Measurements from ENCODE around the gene MECR.

The MECR gene

DNA sequence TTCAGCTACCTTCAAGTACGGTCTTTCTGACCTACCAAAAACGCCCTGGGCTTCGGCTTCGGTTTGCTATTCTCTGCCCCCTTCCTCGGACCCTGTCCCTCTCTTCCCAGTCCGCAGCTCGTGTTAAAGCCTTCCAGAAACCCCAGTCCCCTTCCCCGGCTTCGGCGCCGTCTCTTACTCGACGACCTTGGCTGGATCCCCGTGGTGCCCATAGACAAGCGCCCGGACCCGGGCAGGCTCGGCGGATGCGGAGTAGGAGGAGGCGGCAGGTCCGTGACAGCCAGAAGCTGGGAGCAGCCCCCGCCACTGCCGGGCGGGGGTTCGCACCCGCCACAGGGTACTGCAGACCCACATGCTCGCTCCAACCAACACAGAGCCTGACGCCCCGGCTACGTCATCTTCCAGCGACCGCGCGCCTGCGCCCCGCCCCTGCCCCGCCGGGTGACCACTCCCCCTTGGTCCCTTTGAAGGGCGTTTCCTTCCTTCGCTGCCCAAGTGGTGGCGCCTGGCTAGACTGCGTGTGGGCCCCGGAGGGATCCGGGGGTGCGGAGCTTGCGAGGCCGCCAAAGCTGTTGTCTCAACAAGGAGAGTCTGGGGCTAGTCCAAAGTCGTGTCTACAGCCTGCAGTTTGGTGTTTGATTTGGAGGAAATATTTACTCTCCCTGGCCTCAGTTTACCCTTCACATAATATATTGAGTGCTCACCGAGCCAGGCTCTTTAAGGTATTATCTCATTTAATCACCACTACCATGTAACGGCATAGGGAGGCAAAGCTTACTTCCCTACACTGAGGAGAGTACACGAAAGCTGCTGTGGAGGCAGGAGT, at the start of gene MECR:
Gene MECR (minus strand): TSS at position 382 of the 826 bp plus-strand sequence. CDS start 28 bp downstream, at position 354.
- DNase-seq = peak; percentile 93

GRCh38 chr1:29279951-29280391, 49.2 kb upstream of the MECR start:
- DNase-seq = no peak

DNA sequence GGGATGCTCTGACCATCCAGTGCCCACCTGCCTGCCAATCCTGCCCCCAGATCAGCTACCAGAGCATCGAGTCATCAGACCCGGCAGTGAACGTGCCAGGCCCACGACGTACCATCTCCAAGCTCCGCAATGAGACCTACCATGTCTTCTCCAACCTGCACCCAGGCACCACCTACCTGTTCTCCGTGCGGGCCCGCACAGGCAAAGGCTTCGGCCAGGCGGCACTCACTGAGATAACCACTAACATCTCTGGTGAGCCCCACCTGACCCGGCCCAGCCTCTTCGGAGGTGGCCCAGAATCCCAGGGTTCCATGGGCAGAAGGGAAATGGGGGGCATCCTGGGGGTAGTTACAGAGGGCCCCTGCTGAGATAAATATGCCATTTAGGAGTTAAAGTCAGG, 48.7 kb upstream of the MECR start:
- no peak for DNase-seq

DNA sequence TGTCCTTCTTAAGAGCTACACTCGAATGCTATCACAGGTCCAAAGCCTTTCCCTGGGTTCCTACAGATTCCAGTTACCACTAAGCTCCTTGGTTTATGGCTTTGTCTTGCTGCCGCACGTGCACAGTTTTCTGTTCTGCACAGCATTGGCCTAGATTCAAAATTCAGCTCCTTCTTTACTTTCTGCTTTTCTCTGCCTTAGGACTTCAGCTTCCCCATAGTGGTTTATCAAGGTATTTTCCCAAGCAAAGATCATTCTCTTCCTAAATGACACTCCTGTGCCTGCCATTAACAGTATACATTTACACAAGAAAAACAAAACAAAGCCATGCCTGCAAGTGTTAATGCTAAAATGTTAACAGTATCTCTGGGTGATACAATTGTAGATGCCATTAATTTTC, 47.4 kb upstream of the MECR start:
- no peak for DNase-seq

DNA sequence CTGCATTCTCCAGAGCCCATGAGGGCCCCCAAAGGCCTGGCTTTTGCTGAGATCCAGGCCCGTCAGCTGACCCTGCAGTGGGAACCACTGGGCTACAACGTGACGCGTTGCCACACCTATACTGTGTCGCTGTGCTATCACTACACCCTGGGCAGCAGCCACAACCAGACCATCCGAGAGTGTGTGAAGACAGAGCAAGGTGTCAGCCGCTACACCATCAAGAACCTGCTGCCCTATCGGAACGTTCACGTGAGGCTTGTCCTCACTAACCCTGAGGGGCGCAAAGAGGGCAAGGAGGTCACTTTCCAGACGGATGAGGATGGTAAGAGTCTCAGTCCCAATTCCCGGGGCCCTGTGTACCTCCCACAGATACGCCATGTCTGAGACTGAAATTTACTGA, 44.7 kb upstream of the MECR start:
- no peak for DNase-seq

GRCh38 chr1:29272147-29272907, 41.6 kb upstream of the MECR start:
- no peak for DNase-seq

GRCh38 chr1:29271724-29272123, 41.0 kb upstream of the MECR start:
- no peak for DNase-seq

- no peak for DNase-seq
These were observed 40.3 kb upstream of the MECR start for GRCh38 chr1:29270929-29271521.

DNA sequence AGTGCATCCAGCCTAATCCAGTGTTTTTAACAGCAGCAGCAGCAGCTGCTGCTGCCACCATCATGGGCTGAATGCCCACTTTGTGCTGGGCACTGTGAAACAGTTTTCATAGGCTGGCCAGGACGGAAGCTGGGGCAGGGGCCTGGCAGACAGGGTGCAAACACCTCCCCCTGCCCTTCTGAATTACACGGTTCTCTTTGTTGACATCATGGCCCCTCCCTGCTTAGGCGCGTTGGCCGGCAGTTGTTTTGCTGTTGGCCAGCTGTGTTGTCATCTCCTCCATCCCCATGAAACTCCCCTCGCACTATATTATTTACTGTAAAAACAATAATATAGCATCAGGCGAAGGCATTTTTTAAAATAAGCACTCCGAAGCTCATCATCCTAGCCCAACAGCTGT, 38.6 kb upstream of the MECR start:
- no peak for DNase-seq

- no peak for DNase-seq
These were observed 36.8 kb upstream of the MECR start for GRCh38 chr1:29267321-29268070.

- DNase-seq = no peak
These were observed 36.2 kb upstream of the MECR start for GRCh38 chr1:29266912-29267311.

DNA sequence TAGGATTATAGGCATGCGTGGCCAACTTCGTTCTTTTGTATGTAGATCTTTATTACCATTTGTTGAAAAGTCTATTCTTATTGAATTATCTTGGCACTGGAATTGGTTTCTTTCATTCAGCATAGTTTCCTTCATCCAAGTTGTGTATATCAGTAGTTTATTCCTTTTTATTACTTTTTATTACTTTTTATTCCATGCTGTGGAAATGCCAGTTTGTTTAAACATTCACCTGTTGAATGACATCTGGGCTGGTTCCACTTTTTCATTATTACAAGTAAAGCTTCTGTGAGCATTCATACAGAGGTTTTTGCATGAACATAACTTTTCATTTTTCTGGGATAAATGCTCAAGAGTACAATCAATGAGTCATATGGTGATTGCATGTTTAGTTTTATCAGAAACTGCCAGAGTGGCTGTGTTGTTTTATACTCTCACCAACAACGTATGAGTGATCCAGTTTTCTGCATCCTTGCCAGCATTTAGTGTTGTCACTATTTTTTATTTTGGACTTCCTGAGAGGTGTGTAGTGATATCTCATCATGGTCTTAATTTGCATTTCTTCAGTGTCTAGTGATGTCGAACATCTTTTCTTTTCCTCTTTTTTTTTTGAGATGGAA, 34.1 kb upstream of the MECR start:
- no peak for DNase-seq

DNA sequence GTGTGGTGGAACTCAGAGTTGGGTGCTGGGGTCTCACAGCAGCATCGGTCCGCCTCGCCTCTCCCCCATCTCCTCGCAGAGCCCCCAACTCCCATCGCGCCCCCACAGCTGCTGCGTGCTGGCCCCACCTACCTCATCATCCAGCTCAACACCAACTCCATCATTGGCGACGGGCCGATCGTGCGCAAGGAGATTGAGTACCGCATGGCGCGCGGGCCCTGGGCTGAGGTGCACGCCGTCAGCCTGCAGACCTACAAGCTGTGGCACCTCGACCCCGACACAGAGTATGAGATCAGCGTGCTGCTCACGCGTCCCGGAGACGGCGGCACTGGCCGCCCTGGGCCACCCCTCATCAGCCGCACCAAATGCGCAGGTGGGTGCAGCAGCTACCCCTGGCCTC, 29.8 kb upstream of the MECR start:
- no peak for DNase-seq

DNA sequence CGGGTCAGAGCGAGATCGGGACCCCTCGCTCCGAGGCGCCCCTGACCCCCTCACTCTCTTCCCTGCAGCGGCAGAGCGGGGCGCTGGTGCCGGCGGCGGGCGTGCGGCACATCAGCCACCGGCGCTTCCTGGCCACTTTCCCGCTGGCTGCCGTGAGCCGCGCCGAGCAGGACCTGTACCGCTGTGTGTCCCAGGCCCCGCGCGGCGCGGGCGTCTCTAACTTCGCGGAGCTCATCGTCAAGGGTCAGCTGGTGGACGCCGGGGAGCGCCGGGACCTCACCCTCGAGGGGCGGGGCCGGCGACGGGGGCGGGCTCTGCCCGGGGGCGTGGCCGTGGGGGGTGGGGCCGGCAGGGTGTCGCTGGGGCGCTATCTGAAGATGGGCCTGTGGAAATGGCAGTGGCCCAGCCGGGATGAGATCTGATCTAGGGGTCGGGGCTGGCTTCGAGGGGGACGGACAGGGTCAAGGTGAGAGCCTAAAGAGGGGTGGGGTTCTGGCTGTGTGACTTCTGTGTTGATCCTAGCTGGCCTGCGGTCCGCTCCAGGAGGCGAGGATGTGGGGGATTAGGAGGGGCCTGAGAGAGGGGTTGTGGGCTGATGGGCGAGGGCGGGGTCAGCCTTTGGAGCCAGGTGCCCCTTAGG, 29.2 kb upstream of the MECR start:
- DNase-seq = peak; percentile 29

DNA sequence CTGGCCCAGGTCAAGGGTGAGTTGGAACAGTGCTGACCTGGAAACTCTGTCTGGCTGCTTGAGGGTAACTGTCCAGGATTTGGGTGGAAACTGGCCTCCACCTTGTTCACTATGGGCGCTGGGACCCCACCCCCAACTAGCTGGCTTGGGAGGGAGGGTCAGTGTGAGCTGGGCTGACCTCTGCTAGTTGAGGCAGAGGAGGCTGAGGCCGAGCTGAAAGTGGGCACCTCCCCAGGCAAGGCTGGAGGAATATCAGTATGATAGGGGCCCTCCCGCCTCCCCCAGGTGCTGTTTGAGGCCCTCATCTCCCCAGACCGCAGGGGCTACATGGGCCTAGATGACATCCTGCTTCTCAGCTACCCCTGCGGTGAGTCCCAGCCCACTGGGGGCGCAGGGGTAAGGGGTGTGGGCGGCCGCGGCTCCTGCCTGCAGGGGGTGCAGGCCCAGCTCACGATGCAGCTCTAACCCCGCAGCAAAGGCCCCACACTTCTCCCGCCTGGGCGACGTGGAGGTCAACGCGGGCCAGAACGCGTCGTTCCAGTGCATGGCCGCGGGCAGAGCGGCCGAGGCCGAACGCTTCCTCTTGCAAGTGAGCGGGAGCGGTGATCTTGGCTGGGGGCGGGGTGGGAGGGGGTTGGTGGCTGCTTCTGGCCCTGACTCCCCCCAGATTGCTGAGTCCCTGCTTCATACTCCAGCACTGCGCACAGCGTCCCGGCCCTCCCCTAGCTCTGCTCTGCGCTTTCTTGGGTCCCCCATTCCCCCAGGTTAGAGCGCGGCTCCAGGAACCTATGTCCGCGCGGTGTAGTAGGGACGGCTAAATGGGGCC, 28.5 kb upstream of the MECR start:
- no peak for DNase-seq

GRCh38 chr1:29258189-29258975, 27.6 kb upstream of the MECR start:
- DNase-seq = no peak

DNA sequence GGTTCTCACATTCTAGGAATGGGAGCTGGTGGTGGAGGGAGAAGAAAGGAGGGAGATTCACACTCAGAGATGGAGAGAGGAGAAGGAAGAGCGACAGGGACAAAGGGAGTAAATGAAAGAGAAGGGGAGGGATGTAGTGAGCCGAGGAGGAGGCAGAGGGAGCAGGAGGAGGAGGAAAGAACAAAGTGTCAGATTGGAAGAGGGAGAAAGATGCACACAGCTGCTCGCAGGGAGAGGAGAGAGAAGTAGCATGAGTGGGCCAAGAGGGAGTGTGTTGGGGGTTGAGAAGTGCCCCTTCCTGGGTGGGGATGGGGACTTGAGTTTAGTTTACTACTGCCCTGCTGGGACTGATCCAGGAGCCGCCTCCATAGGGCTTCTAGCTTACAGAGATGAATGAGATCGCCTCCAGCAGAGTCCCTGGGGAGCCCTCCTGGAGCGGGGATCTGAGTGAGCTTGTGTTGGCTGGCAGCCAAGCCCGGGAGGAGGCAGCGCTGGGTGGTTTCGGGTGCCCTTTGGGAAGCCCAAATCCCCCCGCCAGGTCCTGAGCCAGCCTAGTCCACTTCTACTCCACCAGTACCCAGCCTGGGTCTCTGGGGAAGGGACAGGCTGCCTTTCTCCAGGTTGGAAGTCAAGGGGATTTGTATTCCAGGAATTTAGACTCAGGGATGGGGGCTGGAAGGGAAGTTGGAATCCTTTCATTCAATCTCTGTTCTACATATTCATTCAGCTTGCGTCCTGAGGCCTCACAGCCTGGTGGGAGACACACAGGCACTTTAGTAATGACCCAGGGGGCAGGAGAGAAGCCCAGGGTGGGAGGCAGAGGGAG, 26.5 kb upstream of the MECR start:
- no peak for DNase-seq

- no peak for DNase-seq
These were observed 25.7 kb upstream of the MECR start for GRCh38 chr1:29256394-29256793.

GRCh38 chr1:29255134-29255666, 24.5 kb upstream of the MECR start:
- DNase-seq = no peak

Data from activated naive CD4-positive, alpha-beta T cell treated with anti-CD3 and anti-CD28 coated beads, Interleukin-2, amount 50 U/mL, for 16 hours (primary cell).